ENCODE measurements around the gene SP1. TPM values are rescaled to one million over a fixed set of nuclear protein-coding genes. Genes with fewer than 3 reads are reported as not detected.

The SP1 gene
- total and polyA plus RNA-seq, 2 of the 4 experiments (the other 2 are of a cell fraction), result 19.7 to 53.6 TPM

GRCh38 chr12:53380794-53381730, 1.1 kb downstream of the SP1 start:
- peak; percentile 57 for DNase-seq

More at GRCh38 chr12:53380794-53381730, 1.1 kb downstream of the SP1 start:
- no peak for ATAC-seq (ENCODE audit: low read depth)
- Histone ChIP-seq H3K9ac (ENCODE audit: low read depth, low read length) (peak overlapping the region; percentile 68), H2BK5ac (ENCODE audit: low read depth, low read length, poor library complexity, severe bottlenecking) (peak overlapping the region; percentile 89), H4K20me1 (ENCODE audit: insufficient read depth, low read length) (peaks cover 14% of the 10 kb centered on the region; the same call in 1 of the 2 replicates), H3K4ac (ENCODE audit: low read depth, low read length) (peak overlapping the region; percentile 86), H2BK15ac (ENCODE audit: low read depth, low read length) (peak overlapping the region; percentile 69; the same call in 2 of the 3 replicates), H3K4me3 (ENCODE audit: insufficient read depth, low read depth, low read length) (peak overlapping the region; percentile 41), H3K9me1 (ENCODE audit: insufficient read depth, low read length) (peaks cover 16% of the 10 kb centered on the region), H3K14ac (replicated peaks; ENCODE audit: low read depth, low read length) (peak overlapping the region; percentile 69), H3K27me3 (ENCODE audit: control insufficient read depth, insufficient read depth, low read length) (no peaks in the 10 kb centered on the region), H3K4me2 (ENCODE audit: low read depth, low read length) (peak overlapping the region; percentile 84), H3K36me3 (ENCODE audit: control insufficient read depth, insufficient read depth, low read length) (peaks cover 20% of the 10 kb centered on the region), H3K56ac (ENCODE audit: extremely low read depth, insufficient read depth, low read length) (peak overlapping the region; percentile 76), H3K27ac (ENCODE audit: insufficient read depth, low read length) (peak overlapping the region; percentile 83), H3K79me1 (ENCODE audit: low read depth in 1 of 2, low read length in 2 of 2) (peaks cover 17 to 31% of the 10 kb centered on the region in 2 experiments), H4K91ac (ENCODE audit: insufficient read depth, low read depth, low read length) (peak overlapping the region; percentile 81), H4K5ac (ENCODE audit: low read depth, low read length) (peak overlapping the region; percentile 69), H2BK120ac (ENCODE audit: low read depth, low read length) (peak overlapping the region; percentile 81), H2AK5ac (ENCODE audit: low read depth, low read length) (peak overlapping the region; percentile 92), H3K9me3 (ENCODE audit: control insufficient read depth, insufficient read depth, low read length) (no peaks in the 10 kb centered on the region), H3K4me1 (ENCODE audit: control insufficient read depth, insufficient read depth, low read length) (peaks cover 16% of the 10 kb centered on the region), H3K18ac (ENCODE audit: low read depth, low read length) (peak overlapping the region; percentile 48), H2AFZ (replicated peaks; ENCODE audit: low read length, poor library complexity) (no peak overlapping the region), H3K23ac (ENCODE audit: low read depth, low read length) (peak overlapping the region; percentile 67; the same call in 1 of the 2 replicates), H4K8ac (ENCODE audit: low read depth in 2 of 2, low read length in 2 of 2) (peak overlapping the region; percentile 17 to 91), H2BK20ac (ENCODE audit: low read depth, low read length) (peak overlapping the region; percentile 45; the same call in 1 of the 2 replicates), H2AK9ac (replicated peaks; ENCODE audit: low read depth, low read length, poor library complexity) (peak overlapping the region; percentile 91)
- peak; percentile 13; the same call in 1 of the 2 replicates for TF ChIP-seq FOS (IDR thresholded peaks at IDR 0.05; ENCODE audit: low read depth, low read length)
- peak; percentile 93 for TF ChIP-seq CEBPB (IDR thresholded peaks at IDR 0.05; ENCODE audit: low read depth, low read length)
- no peak for TF ChIP-seq SMC3 (IDR thresholded peaks at IDR 0.05; ENCODE audit: low read depth, low read length)
- TF ChIP-seq MAFK (IDR thresholded peaks at IDR 0.05; ENCODE audit: low read depth, low read length), result no peak
- dilution Hi-C loops (cut with HindIII; ENCODE audit: low sequenced_read_pairs, unreplicated experiment) (no loop called here), intact Hi-C loops (cut with micrococcal nuclease) (loop anchor here (1.0 to 2.0 kb wide), 2 partner anchors 40 to 70 kb away; no protein-coding TSS in a partner anchor), in situ Hi-C loops (cut with MboI; ENCODE audit: low sequenced_read_pairs) (no loop called here)
- CTCF ChIA-PET, result interaction anchor here (1.0 to 2.4 kb wide), 2 partner anchors 29 kb away, joined by 3 to 8 read pairs; no protein-coding TSS in a partner anchor
- WGBS, 2 experiments (ENCODE audit: extremely low coverage in 2 of 2, insufficient read length in 1 of 2), result 0% methylated on average over 5 of the region's 21 CpGs; no CpG with 5 or more reads in 1 of the 2 experiments
- BruUV-seq (replicated peaks), result no TSS peak
- POLR2A ChIA-PET (ENCODE audit: unreplicated experiment), result interaction anchor here (0.5 to 0.6 kb wide), 2 partner anchors 8 to 26 kb away, joined by 3 to 4 read pairs; no protein-coding TSS in a partner anchor

Measured in IMR-90 (cell line).